GM21447 (cell line): ENCODE results near the gene LTBP1.
"Not testable (repeated sequence)": the region's sequence is repeated elsewhere in the genome, so short reads cannot be mapped to it uniquely, and the experiment has no call there.

ENCODE experiments used
- ATAC-seq: cut with Tn5 transposase; IDR thresholded peaks from one replicate; pipeline ENCODE4 v1.9.1; 2021; ENCODE audit not compliant: unreplicated experiment

Gene LTBP1

GRCh38 chr2:33135645-33136044 is 188.9 kb downstream of the LTBP1 start:
- no peak for ATAC-seq

- ATAC-seq: no peak
Measured at GRCh38 chr2:33136056-33136455, 189.3 kb downstream of the LTBP1 start.

- no peak for ATAC-seq
Measured at GRCh38 chr2:33136566-33136965, 189.8 kb downstream of the LTBP1 start.

GRCh38 chr2:33137331-33137730 is 190.6 kb downstream of the LTBP1 start:
- ATAC-seq: no peak

GRCh38 chr2:33139949-33140348 is 193.2 kb downstream of the LTBP1 start:
- ATAC-seq: no peak

- no peak for ATAC-seq
Measured at GRCh38 chr2:33141476-33141875, 194.7 kb downstream of the LTBP1 start.

GRCh38 chr2:33142810-33143209 is 196.1 kb downstream of the LTBP1 start:
- ATAC-seq: no peak

- ATAC-seq: no peak
Measured at GRCh38 chr2:33144243-33144642, 197.5 kb downstream of the LTBP1 start.

GRCh38 chr2:33145459-33145858 is 198.7 kb downstream of the LTBP1 start:
- ATAC-seq: no peak

GRCh38 chr2:33146102-33146501 is 199.3 kb downstream of the LTBP1 start:
- no peak for ATAC-seq

GRCh38 chr2:33153008-33153407 is 206.3 kb downstream of the LTBP1 start:
- ATAC-seq: no peak

GRCh38 chr2:33158482-33159003 is 211.8 kb downstream of the LTBP1 start:
- ATAC-seq: no peak

- ATAC-seq: no peak
Measured at GRCh38 chr2:33160191-33160590, 213.4 kb downstream of the LTBP1 start.

GRCh38 chr2:33166287-33166881 is 219.6 kb downstream of the LTBP1 start:
- no peak for ATAC-seq

GRCh38 chr2:33167622-33168245 is 221.0 kb downstream of the LTBP1 start:
- no peak for ATAC-seq

GRCh38 chr2:33168425-33168824 is 221.7 kb downstream of the LTBP1 start:
- no peak for ATAC-seq

GRCh38 chr2:33168922-33169321 is 222.2 kb downstream of the LTBP1 start:
- ATAC-seq: no peak

GRCh38 chr2:33170251-33170650 is 223.5 kb downstream of the LTBP1 start:
- ATAC-seq: not testable (repeated sequence)

GRCh38 chr2:33177627-33178026 is 230.9 kb downstream of the LTBP1 start:
- no peak for ATAC-seq

- ATAC-seq: no peak
Measured at GRCh38 chr2:33178209-33178608, 231.5 kb downstream of the LTBP1 start.

GRCh38 chr2:33180915-33181314 is 234.2 kb downstream of the LTBP1 start:
- ATAC-seq: no peak

GRCh38 chr2:33181466-33181865 is 234.7 kb downstream of the LTBP1 start:
- ATAC-seq: no peak

GRCh38 chr2:33184041-33184440 is 237.3 kb downstream of the LTBP1 start:
- ATAC-seq: no peak
